Epithelial cell of esophagus (primary cell): ENCODE data around the gene CTNNA2.

ENCODE experiments used
- DNase-seq: peaks from one replicate; pipeline ENCODE4 v3.0.0; 2010; ENCODE audit warnings: low read depth
- H3K4me3 ChIP-seq: 2 replicates; pipeline ENCODE4 v1.5.1; 2011; ENCODE audit warnings: mild to moderate bottlenecking, low read length, control low read depth
- CTCF ChIP-seq: IDR thresholded peaks from 2 replicates; pipeline ENCODE4 v1.5.1; 2011; ENCODE audit warnings: low read depth, mild to moderate bottlenecking, low read length, control low read depth, inconsistent platforms; ENCODE audit not compliant: insufficient read depth; ENCODE audit errors: missing control alignments

The CTNNA2 gene

GRCh38 chr2:79512442-79513401 is at the start of gene CTNNA2:
Gene CTNNA2 (plus strand): TSS chr2:79513051.
- H3K4me3 ChIP-seq: no peak within 1 kb of the TSS
- peak; percentile 14 for DNase-seq
- TF ChIP-seq CTCF: no peak

- H3K4me3 ChIP-seq: no peak overlapping the region
- no peak for TF ChIP-seq CTCF
- no peak for DNase-seq
Measured at GRCh38 chr2:79487399-79487798, 25.5 kb upstream of the CTNNA2 start.

GRCh38 chr2:79511320-79511951 is 1.4 kb upstream of the CTNNA2 start:
- no peak overlapping the region for H3K4me3 ChIP-seq
- no peak for TF ChIP-seq CTCF
- DNase-seq: peak; percentile 69

- DNase-seq: no peak
- TF ChIP-seq CTCF: no peak
- no peak overlapping the region for H3K4me3 ChIP-seq
Measured at GRCh38 chr2:79513711-79514110, 860 bp downstream of the CTNNA2 start.

GRCh38 chr2:79529636-79530035 is 16.8 kb downstream of the CTNNA2 start:
- no peak for DNase-seq
- TF ChIP-seq CTCF: no peak
- no peak overlapping the region for H3K4me3 ChIP-seq

GRCh38 chr2:79530443-79530842 is 17.6 kb downstream of the CTNNA2 start:
- no peak for TF ChIP-seq CTCF
- no peak for DNase-seq
- H3K4me3 ChIP-seq: no peak overlapping the region
